Calu3 (cell line): ENCODE data around the gene IRF2BP2. TPM values are rescaled to one million over a fixed set of nuclear protein-coding genes. Genes with fewer than 3 reads are reported as not detected.

Experiments used
- BruUV-seq: library from RNA; stranded (reverse); fragments of 400-500 nt; replicated peaks from 2 replicates; lab custom pipeline; 2021; lab: Mats Ljungman, UMichigan
- CTCF ChIA-PET: fragments of 300-600 bp; sonication (Branson Sonifier 250); formaldehyde crosslinking; loops from one replicate; lab custom pipeline; 2022; ENCODE audit warnings: antibody characterized with exemption; lab: Charles Lee
- DNase-seq: peaks from one replicate; pipeline ENCODE4 v3.0.0; 2022
- H3K27ac Mint-ChIP-seq: one replicate; pipeline ENCODE4 v1.8.0; 2022; ENCODE audit warnings: mixed read lengths; ENCODE audit not compliant: unreplicated experiment
- H3K27me3 Mint-ChIP-seq: one replicate; pipeline ENCODE4 v1.8.0; 2022; ENCODE audit warnings: mixed read lengths; ENCODE audit not compliant: unreplicated experiment
- H3K36me3 Mint-ChIP-seq: one replicate; pipeline ENCODE4 v1.8.0; 2022; ENCODE audit warnings: mild to moderate bottlenecking, moderate library complexity, mixed read lengths; ENCODE audit not compliant: insufficient read depth, unreplicated experiment
- H3K4me1 Mint-ChIP-seq: one replicate; pipeline ENCODE4 v1.8.0; 2022; ENCODE audit warnings: mild to moderate bottlenecking, low read depth, mixed read lengths; ENCODE audit not compliant: unreplicated experiment
- H3K4me3 Mint-ChIP-seq: one replicate; pipeline ENCODE4 v1.8.0; 2022; ENCODE audit warnings: mild to moderate bottlenecking, low read depth, moderate library complexity, mixed read lengths; ENCODE audit not compliant: unreplicated experiment
- H3K9me3 Mint-ChIP-seq: one replicate; pipeline ENCODE4 v1.8.0; 2022; ENCODE audit warnings: low read depth, mixed read lengths; ENCODE audit not compliant: unreplicated experiment
- CTCF ChIP-seq: fragments of 200-600 bp; IDR thresholded peaks from one replicate; pipeline ENCODE4 v1.8.0; 2022; ENCODE audit warnings: antibody characterized with exemption; ENCODE audit not compliant: unreplicated experiment
- intact Hi-C: fragments of 100-400 bp; cut with micrococcal nuclease; formaldehyde crosslinking; loops from one replicate; pipeline ENCODE4 v1.10.0; 2022; ENCODE audit not compliant: unreplicated experiment
- total RNA-seq: library from RNA; stranded (reverse); gene quantifications from 2 replicates; pipeline ENCODE4 v1.2.3, GENCODE V29; 2022

Gene IRF2BP2
- total RNA-seq, 1 experiment from 2014 or later, result 192 TPM

GRCh38 chr1:234593771-234594504, 16.0 kb downstream of the IRF2BP2 start:
- DNase-seq, result no peak
- no peak for TF ChIP-seq CTCF
- Mint-ChIP-seq H3K36me3 (peaks cover 10% of the 10 kb centered on the region), H3K27ac (peak overlapping the region; percentile 19), H3K4me1 (peaks cover 6% of the 10 kb centered on the region), H3K9me3 (peaks cover 16% of the 10 kb centered on the region), H3K4me3 (no peak overlapping the region), H3K27me3 (no peaks in the 10 kb centered on the region)
- CTCF ChIA-PET, result interaction anchor here (0.6 kb wide), 1 partner anchor 11 kb away, joined by 6 read pairs; no protein-coding TSS in a partner anchor
- BruUV-seq, result no TSS peak
- intact Hi-C loops, result no loop called here

DNA sequence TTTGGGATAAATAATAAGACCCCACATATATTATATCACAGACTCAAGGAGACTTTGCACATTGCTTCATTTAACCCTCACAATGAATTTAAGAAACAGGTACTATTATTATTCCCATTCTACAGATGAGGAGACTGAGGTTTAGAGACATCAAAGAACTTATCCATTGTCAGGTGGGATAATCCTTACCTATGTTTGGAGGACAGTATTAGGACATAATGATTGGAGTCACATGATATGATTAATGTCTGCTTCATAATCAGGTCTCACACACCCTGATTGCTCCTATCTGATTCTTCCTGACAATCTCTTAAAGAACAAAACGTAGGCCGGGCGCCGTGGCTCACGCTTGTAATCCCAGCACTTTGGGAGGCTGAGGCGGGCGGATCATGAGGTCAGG, 16.9 kb downstream of the IRF2BP2 start:
- CTCF ChIA-PET, result interaction anchor here (0.6 kb wide), 1 partner anchor 10 kb away, joined by 6 read pairs; no protein-coding TSS in a partner anchor
- DNase-seq, result no peak
- no TSS peak for BruUV-seq
- TF ChIP-seq CTCF, result no peak
- intact Hi-C loops, result no loop called here
- no peak overlapping the region for H3K4me3 Mint-ChIP-seq
- H3K27me3 Mint-ChIP-seq, result no peaks in the 10 kb centered on the region
- H3K27ac Mint-ChIP-seq, result no peak overlapping the region
- H3K4me1 Mint-ChIP-seq, result no peaks in the 10 kb centered on the region
- peaks cover 6% of the 10 kb centered on the region for H3K36me3 Mint-ChIP-seq
- peaks cover 16% of the 10 kb centered on the region for H3K9me3 Mint-ChIP-seq

- Mint-ChIP-seq H3K27ac (no peak overlapping the region), H3K36me3 (peaks cover 6% of the 10 kb centered on the region), H3K4me3 (no peak overlapping the region), H3K4me1 (peaks cover 8% of the 10 kb centered on the region), H3K27me3 (no peaks in the 10 kb centered on the region), H3K9me3 (peaks cover 16% of the 10 kb centered on the region)
- TF ChIP-seq CTCF, result no peak
- intact Hi-C loops, result no loop called here
- no TSS peak for BruUV-seq
- no peak for DNase-seq
- CTCF ChIA-PET, result no interaction called here
Measured at GRCh38 chr1:234592240-234592639, 17.7 kb downstream of the IRF2BP2 start.

DNA sequence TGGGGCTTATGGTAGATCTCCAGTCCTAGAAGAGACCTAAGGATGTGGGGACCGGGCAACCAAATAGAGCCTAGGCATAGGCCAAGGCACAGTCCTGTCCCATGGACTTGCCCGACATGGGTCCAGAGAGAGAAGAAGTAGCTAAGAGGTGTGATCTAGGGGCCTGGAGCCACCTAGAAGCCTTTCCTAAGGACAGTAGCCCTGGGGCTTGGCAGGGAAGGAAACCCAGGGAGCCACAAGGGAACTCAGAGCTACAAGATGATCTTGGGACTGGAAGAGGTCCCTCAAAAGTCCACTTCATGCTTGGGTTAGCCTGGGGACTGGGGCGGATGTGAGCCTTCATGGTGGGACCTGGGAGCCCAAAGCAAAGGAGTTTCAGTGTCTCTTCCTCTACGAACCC, 18.8 kb downstream of the IRF2BP2 start:
- no peaks in the 10 kb centered on the region for H3K27me3 Mint-ChIP-seq
- H3K27ac Mint-ChIP-seq, result no peak overlapping the region
- peaks cover 3% of the 10 kb centered on the region for H3K36me3 Mint-ChIP-seq
- peaks cover 15% of the 10 kb centered on the region for H3K4me1 Mint-ChIP-seq
- BruUV-seq, result no TSS peak
- TF ChIP-seq CTCF, result no peak
- no peak for DNase-seq
- intact Hi-C loops, result no loop called here
- H3K9me3 Mint-ChIP-seq, result peaks cover 13% of the 10 kb centered on the region
- CTCF ChIA-PET, result interaction anchor here (0.6 kb wide), 1 partner anchor 133 kb away, joined by 3 read pairs; no protein-coding TSS in a partner anchor
- H3K4me3 Mint-ChIP-seq, result no peak overlapping the region
